GM12878 (cell line): ENCODE results near the gene PTPMT1. TPM values are rescaled to one million over a fixed set of nuclear protein-coding genes. Genes with fewer than 3 reads are reported as not detected.

Experiments
- CUX1 ChIP-seq: IDR thresholded peaks from 2 replicates; pipeline ENCODE4 v1.6.1; 2012; ENCODE audit warnings: improper control_type of control experiment, low read depth, low read length; ENCODE audit not compliant: insufficient replicate concordance
- ETV6 ChIP-seq, 2 experiments: fragments of 450-650 bp in 1 of 2; IDR thresholded peaks in 1 of 2; conservative IDR thresholded peaks in 1 of 2; 2 replicates each; pipeline ENCODE4 v1.6.1; 2014; ENCODE audit warnings: antibody characterized with exemption in 1 of 2, borderline replicate concordance in 1 of 2, low read depth in 1 of 2, mild to moderate bottlenecking in 1 of 2, moderate library complexity in 1 of 2
- FOS ChIP-seq: IDR thresholded peaks from 3 replicates; pipeline ENCODE4 v1.6.1; 2011; ENCODE audit warnings: borderline replicate concordance; ENCODE audit not compliant: insufficient read length; ENCODE audit errors: extremely low read depth
- HSF1 ChIP-seq: fragments of 150-350 bp; IDR thresholded peaks from 2 replicates; pipeline ENCODE4 v1.6.1; 2014; ENCODE audit warnings: mild to moderate bottlenecking, low read depth, low read length
- MAX ChIP-seq: IDR thresholded peaks from 2 replicates; pipeline ENCODE4 v1.6.1; 2012; ENCODE audit warnings: low read depth, low read length, improper control_type of control experiment
- NKRF ChIP-seq: fragments of 450-650 bp; conservative IDR thresholded peaks from 2 replicates; pipeline ENCODE4 v1.6.1; 2017; ENCODE audit warnings: mild to moderate bottlenecking, moderate library complexity
- SMARCA5 ChIP-seq: fragments of 450-650 bp; IDR thresholded peaks from 2 replicates; pipeline ENCODE4 v1.6.1; 2017; ENCODE audit warnings: mild to moderate bottlenecking
- ZNF622 ChIP-seq: fragments of 450-650 bp; IDR thresholded peaks from 2 replicates; pipeline ENCODE4 v1.6.1; 2017; ENCODE audit warnings: mild to moderate bottlenecking, inconsistent platforms
- polyA plus RNA-seq, 11 experiments: library from polyadenylated mRNA; depleted of rRNA in 4 of 11; unstranded in 6 of 11; stranded (reverse) in 5 of 11; fragments of >200 nt; fragmentation: Nextera tagmentation in 4 of 11; fragmentation: Illumina TruSeq in 1 of 11; extraction: Ambion mirVana in 4 of 11; extraction: Trizol in 1 of 11; gene quantifications; 1 replicate in 1 of 11; 2 replicates in 10 of 11; pipeline versions ENCODE4 v1.2.1 to v1.2.3, GENCODE V29; 2011 to 2016; ENCODE audit warnings: inconsistent platforms in 2 of 11, missing spikeins in 2 of 11, low read depth in 1 of 11
- total RNA-seq, 4 experiments: library from RNA; depleted of rRNA in 3 of 4; stranded (reverse); fragments of >200 nt in 3 of 4; fragmentation: Illumina TruSeq in 1 of 4; extraction: Trizol in 1 of 4; gene quantifications; 2 replicates each; pipeline versions ENCODE4 v1.2.1 to v1.2.3, GENCODE V29; 2013 to 2021

PTPMT1 gene
- total and polyA plus RNA-seq, 10 of the 15 experiments (the other 5 are each of a cell fraction or from before 2014, with no cell fraction given) = 12.0 to 116 (median 58.2) TPM

- TF ChIP-seq NKRF = no peak
- TF ChIP-seq ETV6 (conservative IDR thresholded peaks at IDR 0.05 in 1 of 2, IDR thresholded peaks at IDR 0.05 in 1 of 2; ENCODE audit: borderline replicate concordance in 1 of 2, low read depth in 1 of 2) = no peak
- TF ChIP-seq ZNF622 = no peak
- TF ChIP-seq HSF1 = no peak
- no peak for TF ChIP-seq SMARCA5
- TF ChIP-seq FOS = no peak
- no peak for TF ChIP-seq MAX
- no peak for TF ChIP-seq CUX1
These were observed 42.0 kb downstream of the PTPMT1 start (continued) for GRCh38 chr11:47607380-47607779.
